B cell (primary cell): ENCODE results near the gene CARS2. TPM values are rescaled to one million over a fixed set of nuclear protein-coding genes. Genes with fewer than 3 reads are reported as not detected.
"Not testable (repeated sequence)": the region's sequence is repeated elsewhere in the genome, so short reads cannot be mapped to it uniquely, and the experiment has no call there.

Source experiments
- ATAC-seq: fragments of 200-7000 bp; cut with Tn5 transposase; one replicate; pipeline ENCODE4 v1.10.0; 2021; ENCODE audit warnings: low read depth, mild to moderate bottlenecking, moderate number of reproducible peaks, moderate library complexity
- CTCF ChIA-PET: fragments of 350-600 bp; sonication (Branson Sonifier 250); formaldehyde crosslinking; loops from one replicate; lab custom pipeline; 2021; ENCODE audit warnings: antibody characterized with exemption, inconsistent platforms; lab: Charles Lee
- POLR2A ChIA-PET: fragments of 350-600 bp; sonication (Branson Sonifier 250); formaldehyde crosslinking; loops from one replicate; lab custom pipeline; 2021; ENCODE audit warnings: antibody characterized with exemption; lab: Charles Lee
- DNase-seq: peaks from one replicate; pipeline ENCODE4 v3.0.0; 2013
- H2AFZ ChIP-seq: 2 replicates; pipeline ENCODE4 v1.6.1; 2012; ENCODE audit warnings: mild to moderate bottlenecking, low read depth, low read length; ENCODE audit not compliant: insufficient read depth, poor library complexity, severe bottlenecking
- H3K27ac ChIP-seq, 2 donors: 1 replicate in 1 of 2; 2 replicates in 1 of 2; pipeline ENCODE4 v1.5.1; 2012 to 2013; ENCODE audit warnings: low read length in 2 of 2, mild to moderate bottlenecking in 2 of 2, moderate library complexity in 1 of 2
- H3K27me3 ChIP-seq, 4 experiments: fragments of 200-600 bp in 1 of 4; sonication (generic) in 1 of 4; replicated peaks in 1 of 4; 1 replicate in 2 of 4; 2 replicates in 2 of 4; pipeline versions ENCODE4 v1.6.1 to v1.7.0; 2013 to 2016; ENCODE audit warnings: low read length in 3 of 4, mild to moderate bottlenecking in 2 of 4, mixed read lengths in 1 of 4, moderate library complexity in 1 of 4; ENCODE audit not compliant: insufficient read depth in 4 of 4, control insufficient read depth in 3 of 4; ENCODE audit errors: control extremely low read depth in 1 of 4
- H3K36me3 ChIP-seq, 2 experiments: replicated peaks in 1 of 2; 1 replicate in 1 of 2; 2 replicates in 1 of 2; pipeline versions ENCODE4 v1.6.1 to v1.7.1; 2013; ENCODE audit warnings: low read length in 1 of 2; ENCODE audit not compliant: insufficient read depth in 2 of 2, control insufficient read depth in 1 of 2; ENCODE audit errors: control extremely low read depth in 1 of 2, extremely low read depth in 1 of 2
- H3K4me1 ChIP-seq, 2 donors: fragments of 200-600 bp in 1 of 2; sonication (generic) in 1 of 2; 1 replicate in 1 of 2; 2 replicates in 1 of 2; pipeline versions ENCODE4 v1.5.1 to v1.6.1; 2013 to 2017; ENCODE audit warnings: low read length in 2 of 2; ENCODE audit not compliant: control insufficient read depth in 2 of 2, insufficient read depth in 2 of 2
- H3K4me2 ChIP-seq: replicated peaks from 2 replicates; pipeline ENCODE3; 2012; ENCODE audit warnings: mild to moderate bottlenecking, low read depth, low read length; ENCODE audit not compliant: poor library complexity, severe bottlenecking
- H3K4me3 ChIP-seq, 5 experiments: fragments of 200-600 bp in 1 of 5; sonication (generic) in 1 of 5; 1 replicate in 3 of 5; 2 replicates in 2 of 5; pipeline versions ENCODE4 v1.5.1 to v1.7.0; 2011 to 2016; ENCODE audit warnings: low read length in 4 of 5, mild to moderate bottlenecking in 4 of 5, low read depth in 2 of 5, control low read depth in 1 of 5, moderate library complexity in 1 of 5; ENCODE audit not compliant: insufficient read depth in 1 of 5; ENCODE audit errors: control extremely low read depth in 1 of 5, extremely low read depth in 1 of 5
- H3K79me2 ChIP-seq: fragments of 200-600 bp; sonication (generic); one replicate; pipeline ENCODE4 v1.6.0; 2016; ENCODE audit warnings: low read length; ENCODE audit not compliant: control insufficient read depth, insufficient read depth
- H3K9ac ChIP-seq: fragments of 200-600 bp; sonication (generic); 2 replicates; pipeline ENCODE4 v1.6.1; 2017; ENCODE audit warnings: mild to moderate bottlenecking, low read length, moderate library complexity
- H3K9me3 ChIP-seq, 3 donors: one replicate each; pipeline versions ENCODE4 v1.6.1 to v1.7.1; 2013; ENCODE audit warnings: low read length in 2 of 3; ENCODE audit not compliant: control insufficient read depth in 2 of 3, insufficient read depth in 1 of 3; ENCODE audit errors: control extremely low read depth in 1 of 3
- H4K20me1 ChIP-seq: 2 replicates; pipeline ENCODE4 v1.6.0; 2012; ENCODE audit warnings: mild to moderate bottlenecking, low read length; ENCODE audit not compliant: insufficient read depth, control insufficient read depth, poor library complexity, severe bottlenecking
- H3K27ac Mint-ChIP-seq: one replicate; pipeline ENCODE4 v1.8.0; 2021; ENCODE audit warnings: mixed read lengths
- H3K27me3 Mint-ChIP-seq: one replicate; pipeline ENCODE4 v1.8.0; 2021; ENCODE audit warnings: mixed read lengths
- H3K4me1 Mint-ChIP-seq: one replicate; pipeline ENCODE4 v1.8.0; 2021; ENCODE audit warnings: mixed read lengths
- H3K4me3 Mint-ChIP-seq: one replicate; pipeline ENCODE4 v1.8.0; 2021; ENCODE audit warnings: mixed read lengths
- H3K9me3 Mint-ChIP-seq: one replicate; pipeline ENCODE4 v1.8.0; 2022; ENCODE audit warnings: mixed read lengths; ENCODE audit not compliant: insufficient read depth
- CTCF ChIP-seq: fragments of 200-600 bp; IDR thresholded peaks from one replicate; pipeline ENCODE4 v1.8.0; 2022; ENCODE audit warnings: antibody characterized with exemption, mild to moderate bottlenecking
- EZH2 ChIP-seq: IDR thresholded peaks from 2 replicates; pipeline ENCODE4 v1.6.1; 2012; ENCODE audit warnings: borderline replicate concordance, low read depth, mild to moderate bottlenecking, moderate library complexity, low read length; ENCODE audit not compliant: insufficient read depth, poor library complexity, severe bottlenecking
- WGBS: methylation state at CpG from one replicate; pipeline ENCODE4 v1.1.5; 2013; ENCODE audit warnings: missing lambda C conversion rate; ENCODE audit not compliant: insufficient coverage; 5-methylcytosine and 5-hydroxymethylcytosine counted together
- intact Hi-C: fragments of 100-400 bp; cut with micrococcal nuclease; formaldehyde crosslinking; loops from one replicate; pipeline ENCODE4 v1.10.0; 2022
- polyA plus RNA-seq: library from polyadenylated mRNA; depleted of rRNA; stranded (reverse); fragments of >200 nt; gene quantifications from 2 replicates; pipeline ENCODE4 v1.2.3, GENCODE V29; 2012
- total RNA-seq, 2 donors: library from RNA; stranded (reverse); fragments of 120-200 nt in 1 of 2; gene quantifications; 1 replicate in 1 of 2; 2 replicates in 1 of 2; pipeline versions ENCODE4 v1.2.3 to v1.2.4, GENCODE V29; 2013 to 2022

Gene CARS2
- total and polyA plus RNA-seq, 2 donors (not counting 1 experiment from before 2014, with no cell fraction given): 154 to 188 TPM

GRCh38 chr13:110702591-110703526 is 3.1 kb downstream of the CARS2 start:
- Histone ChIP-seq H3K27me3 (no peaks in the 10 kb centered on the region), H3K4me2 (no peak overlapping the region), H2AFZ (no peak overlapping the region), H3K79me2 (peaks cover 73% of the 10 kb centered on the region), H3K4me3 (no peak overlapping the region), H3K4me1 (peaks cover 30 to 46% of the 10 kb centered on the region in 2 donors), H3K36me3 (peaks cover 0 to 59% of the 10 kb centered on the region in 2 experiments), H4K20me1 (peaks cover 61% of the 10 kb centered on the region), H3K9me3 (no peaks in the 10 kb centered on the region), H3K27ac (no peak overlapping the region), H3K9ac (no peak overlapping the region)
- ChIA-PET POLR2A (interaction anchor here (0.6 to 1.3 kb wide), 2 partner anchors 10 to 12 kb away, joined by 3 to 5 read pairs; no protein-coding TSS in a partner anchor), CTCF (interaction anchor here (0.7 to 2.2 kb wide), 5 partner anchors 14 to 109 kb away, joined by 3 to 11 read pairs (median 5); no protein-coding TSS in a partner anchor)
- Mint-ChIP-seq H3K27ac (no peak overlapping the region), H3K27me3 (no peaks in the 10 kb centered on the region), H3K4me3 (no peak overlapping the region), H3K4me1 (peaks cover 59% of the 10 kb centered on the region), H3K9me3 (no peaks in the 10 kb centered on the region)
- ATAC-seq: no peak
- intact Hi-C loops: no loop called here
- TF ChIP-seq EZH2 (no peak), CTCF (no peak)
- WGBS: 95% methylated on average over 13 of the region's 15 CpGs
- no peak for DNase-seq

GRCh38 chr13:110702089-110702488 is 3.8 kb downstream of the CARS2 start:
- Mint-ChIP-seq H3K27me3 (no peaks in the 10 kb centered on the region), H3K4me3 (no peak overlapping the region), H3K4me1 (peaks cover 60% of the 10 kb centered on the region), H3K27ac (no peak overlapping the region), H3K9me3 (no peaks in the 10 kb centered on the region)
- H3K27ac ChIP-seq: no peak overlapping the region
- intact Hi-C loops: no loop called here
- DNase-seq (no peak), ATAC-seq (no peak)
- TF ChIP-seq EZH2 (no peak), CTCF (no peak)
- H3K9ac ChIP-seq: no peak overlapping the region
- H3K27me3 ChIP-seq: no peaks in the 10 kb centered on the region
- POLR2A ChIA-PET: interaction anchor here (0.6 kb wide), 1 partner anchor 13 kb away, joined by 3 read pairs; no protein-coding TSS in a partner anchor
- peaks cover 0 to 66% of the 10 kb centered on the region in 2 experiments for H3K36me3 ChIP-seq
- CTCF ChIA-PET: interaction anchor here (0.9 to 2.2 kb wide), 3 partner anchors 21 to 57 kb away, joined by 3 to 5 read pairs (median 5); no protein-coding TSS in a partner anchor
- H3K9me3 ChIP-seq: no peaks in the 10 kb centered on the region
- peaks cover 68% of the 10 kb centered on the region for H4K20me1 ChIP-seq
- H3K4me2 ChIP-seq: no peak overlapping the region
- H2AFZ ChIP-seq: no peak overlapping the region
- H3K4me1 ChIP-seq: peaks cover 33 to 48% of the 10 kb centered on the region in 2 donors
- peaks cover 79% of the 10 kb centered on the region for H3K79me2 ChIP-seq
- 100% methylated on average over 1 of the region's 3 CpGs for WGBS
- H3K4me3 ChIP-seq: no peak overlapping the region

GRCh38 chr13:110701061-110701460 is 4.9 kb downstream of the CARS2 start:
- H2AFZ ChIP-seq, CTCF ChIA-PET, H3K9ac ChIP-seq, H3K27me3 Mint-ChIP-seq, H3K27me3 ChIP-seq, DNase-seq, H3K27ac ChIP-seq, H3K4me2 ChIP-seq, H3K4me3 Mint-ChIP-seq, H3K9me3 ChIP-seq, H3K4me3 ChIP-seq, H3K9me3 Mint-ChIP-seq, H3K27ac Mint-ChIP-seq, ATAC-seq, intact Hi-C loops, POLR2A ChIA-PET: not testable (repeated sequence)
- H3K79me2 ChIP-seq: peaks cover 79% of the 10 kb centered on the region
- H3K4me1 ChIP-seq: peaks cover 25 to 39% of the 10 kb centered on the region in 2 donors
- peaks cover 72% of the 10 kb centered on the region for H4K20me1 ChIP-seq
- 100% methylated on average over 5 of the region's 7 CpGs for WGBS
- peaks cover 0 to 73% of the 10 kb centered on the region in 2 experiments for H3K36me3 ChIP-seq
- H3K4me1 Mint-ChIP-seq: peaks cover 53% of the 10 kb centered on the region
